ENCODE data around the gene CIZ1. TPM values are rescaled to one million over a fixed set of nuclear protein-coding genes. Genes with fewer than 3 reads are reported as not detected.

The CIZ1 gene
- total and polyA plus RNA-seq, 9 of the 15 experiments (the other 6 are each of a cell fraction or from before 2014, with no cell fraction given): 6.6 to 329 (median 87.8) TPM

DNA sequence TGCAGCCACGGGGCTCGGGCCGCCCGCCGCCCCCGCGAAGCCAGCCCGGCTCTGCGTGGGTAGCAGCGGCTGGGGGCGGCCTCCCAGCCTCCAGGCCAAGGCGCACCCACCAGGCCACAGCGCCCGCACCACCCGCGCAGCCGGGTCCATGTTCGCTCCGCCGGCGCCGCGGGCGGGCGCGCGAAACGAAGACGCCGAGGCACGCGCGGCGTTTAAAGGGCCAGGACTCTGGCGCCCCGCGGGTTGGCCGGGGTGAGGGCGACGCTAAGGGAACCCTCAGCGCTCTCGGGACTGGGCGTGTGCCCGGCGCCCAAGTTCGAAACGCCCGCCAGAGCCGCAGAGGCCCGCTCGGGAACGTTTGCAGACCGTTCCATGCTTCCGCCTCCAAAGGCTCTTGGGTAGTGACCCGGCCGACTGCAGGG, 63.8 kb downstream of the CIZ1 start, which contains the start of gene PTGES2 (continued):
- TF ChIP-seq, protein P1, sequence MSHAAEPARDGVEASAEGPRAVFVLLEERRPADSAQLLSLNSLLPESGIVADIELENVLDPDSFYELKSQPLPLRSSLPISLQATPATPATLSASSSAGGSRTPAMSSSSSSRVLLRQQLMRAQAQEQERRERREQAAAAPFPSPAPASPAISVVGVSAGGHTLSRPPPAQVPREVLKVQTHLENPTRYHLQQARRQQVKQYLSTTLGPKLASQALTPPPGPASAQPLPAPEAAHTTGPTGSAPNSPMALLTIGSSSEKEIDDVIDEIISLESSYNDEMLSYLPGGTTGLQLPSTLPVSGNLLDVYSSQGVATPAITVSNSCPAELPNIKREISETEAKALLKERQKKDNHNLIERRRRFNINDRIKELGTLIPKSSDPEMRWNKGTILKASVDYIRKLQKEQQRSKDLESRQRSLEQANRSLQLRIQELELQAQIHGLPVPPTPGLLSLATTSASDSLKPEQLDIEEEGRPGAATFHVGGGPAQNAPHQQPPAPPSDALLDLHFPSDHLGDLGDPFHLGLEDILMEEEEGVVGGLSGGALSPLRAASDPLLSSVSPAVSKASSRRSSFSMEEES (CRISPR knock-in tag; IDR thresholded peaks at IDR 0.05): no peak
- TF ChIP-seq ETV1 (tag; conservative IDR thresholded peaks at IDR 0.05; ENCODE audit: low read depth) (no peak), PRMT5 (CRISPR knock-in tag; IDR thresholded peaks at IDR 0.05) (no peak), HDAC6 (IDR thresholded peaks at IDR 0.05; ENCODE audit: low read depth, low read length) (no peak), NFIC (IDR thresholded peaks at IDR 0.05) (no peak), ZFX (CRISPR knock-in tag; IDR thresholded peaks at IDR 0.05) (peak; percentile 61), ZNF23 (CRISPR knock-in tag; IDR thresholded peaks at IDR 0.05) (no peak), ZBED1 (IDR thresholded peaks at IDR 0.05) (no peak)
- TF ChIP-seq, protein P2, sequence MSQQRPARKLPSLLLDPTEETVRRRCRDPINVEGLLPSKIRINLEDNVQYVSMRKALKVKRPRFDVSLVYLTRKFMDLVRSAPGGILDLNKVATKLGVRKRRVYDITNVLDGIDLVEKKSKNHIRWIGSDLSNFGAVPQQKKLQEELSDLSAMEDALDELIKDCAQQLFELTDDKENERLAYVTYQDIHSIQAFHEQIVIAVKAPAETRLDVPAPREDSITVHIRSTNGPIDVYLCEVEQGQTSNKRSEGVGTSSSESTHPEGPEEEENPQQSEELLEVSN (IDR thresholded peaks at IDR 0.05; ENCODE audit: borderline replicate concordance in 1 of 2, extremely low read depth in 1 of 2, insufficient read depth in 1 of 2, insufficient read length in 1 of 2, low read depth in 1 of 2, low read length in 1 of 2, poor library complexity in 1 of 2, severe bottlenecking in 1 of 2): peak in 1 of 2 experiments; percentile 74
- TF ChIP-seq, protein P3, sequence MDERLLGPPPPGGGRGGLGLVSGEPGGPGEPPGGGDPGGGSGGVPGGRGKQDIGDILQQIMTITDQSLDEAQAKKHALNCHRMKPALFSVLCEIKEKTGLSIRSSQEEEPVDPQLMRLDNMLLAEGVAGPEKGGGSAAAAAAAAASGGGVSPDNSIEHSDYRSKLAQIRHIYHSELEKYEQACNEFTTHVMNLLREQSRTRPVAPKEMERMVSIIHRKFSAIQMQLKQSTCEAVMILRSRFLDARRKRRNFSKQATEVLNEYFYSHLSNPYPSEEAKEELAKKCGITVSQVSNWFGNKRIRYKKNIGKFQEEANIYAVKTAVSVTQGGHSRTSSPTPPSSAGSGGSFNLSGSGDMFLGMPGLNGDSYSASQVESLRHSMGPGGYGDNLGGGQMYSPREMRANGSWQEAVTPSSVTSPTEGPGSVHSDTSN (CRISPR knock-in tag; IDR thresholded peaks at IDR 0.05; ENCODE audit: low read depth): no peak
- TF ChIP-seq, protein P3 (tag; conservative IDR thresholded peaks at IDR 0.05; ENCODE audit: low read depth): no peak
- TF ChIP-seq, protein P4, sequence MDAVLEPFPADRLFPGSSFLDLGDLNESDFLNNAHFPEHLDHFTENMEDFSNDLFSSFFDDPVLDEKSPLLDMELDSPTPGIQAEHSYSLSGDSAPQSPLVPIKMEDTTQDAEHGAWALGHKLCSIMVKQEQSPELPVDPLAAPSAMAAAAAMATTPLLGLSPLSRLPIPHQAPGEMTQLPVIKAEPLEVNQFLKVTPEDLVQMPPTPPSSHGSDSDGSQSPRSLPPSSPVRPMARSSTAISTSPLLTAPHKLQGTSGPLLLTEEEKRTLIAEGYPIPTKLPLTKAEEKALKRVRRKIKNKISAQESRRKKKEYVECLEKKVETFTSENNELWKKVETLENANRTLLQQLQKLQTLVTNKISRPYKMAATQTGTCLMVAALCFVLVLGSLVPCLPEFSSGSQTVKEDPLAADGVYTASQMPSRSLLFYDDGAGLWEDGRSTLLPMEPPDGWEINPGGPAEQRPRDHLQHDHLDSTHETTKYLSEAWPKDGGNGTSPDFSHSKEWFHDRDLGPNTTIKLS (IDR thresholded peaks at IDR 0.05; ENCODE audit: borderline replicate concordance, low read depth): 0 out of 2 replicates have a peak, but pooled peaks have one; percentile 31
- TF ChIP-seq, protein P5, sequence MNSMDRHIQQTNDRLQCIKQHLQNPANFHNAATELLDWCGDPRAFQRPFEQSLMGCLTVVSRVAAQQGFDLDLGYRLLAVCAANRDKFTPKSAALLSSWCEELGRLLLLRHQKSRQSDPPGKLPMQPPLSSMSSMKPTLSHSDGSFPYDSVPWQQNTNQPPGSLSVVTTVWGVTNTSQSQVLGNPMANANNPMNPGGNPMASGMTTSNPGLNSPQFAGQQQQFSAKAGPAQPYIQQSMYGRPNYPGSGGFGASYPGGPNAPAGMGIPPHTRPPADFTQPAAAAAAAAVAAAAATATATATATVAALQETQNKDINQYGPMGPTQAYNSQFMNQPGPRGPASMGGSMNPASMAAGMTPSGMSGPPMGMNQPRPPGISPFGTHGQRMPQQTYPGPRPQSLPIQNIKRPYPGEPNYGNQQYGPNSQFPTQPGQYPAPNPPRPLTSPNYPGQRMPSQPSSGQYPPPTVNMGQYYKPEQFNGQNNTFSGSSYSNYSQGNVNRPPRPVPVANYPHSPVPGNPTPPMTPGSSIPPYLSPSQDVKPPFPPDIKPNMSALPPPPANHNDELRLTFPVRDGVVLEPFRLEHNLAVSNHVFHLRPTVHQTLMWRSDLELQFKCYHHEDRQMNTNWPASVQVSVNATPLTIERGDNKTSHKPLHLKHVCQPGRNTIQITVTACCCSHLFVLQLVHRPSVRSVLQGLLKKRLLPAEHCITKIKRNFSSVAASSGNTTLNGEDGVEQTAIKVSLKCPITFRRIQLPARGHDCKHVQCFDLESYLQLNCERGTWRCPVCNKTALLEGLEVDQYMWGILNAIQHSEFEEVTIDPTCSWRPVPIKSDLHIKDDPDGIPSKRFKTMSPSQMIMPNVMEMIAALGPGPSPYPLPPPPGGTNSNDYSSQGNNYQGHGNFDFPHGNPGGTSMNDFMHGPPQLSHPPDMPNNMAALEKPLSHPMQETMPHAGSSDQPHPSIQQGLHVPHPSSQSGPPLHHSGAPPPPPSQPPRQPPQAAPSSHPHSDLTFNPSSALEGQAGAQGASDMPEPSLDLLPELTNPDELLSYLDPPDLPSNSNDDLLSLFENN (IDR thresholded peaks at IDR 0.05; ENCODE audit: low read depth in 2 of 2, low read length in 2 of 2): peak in 1 of 2 experiments; percentile 55; a peak in 1 of 4 replicates
- TF ChIP-seq, protein P6, sequence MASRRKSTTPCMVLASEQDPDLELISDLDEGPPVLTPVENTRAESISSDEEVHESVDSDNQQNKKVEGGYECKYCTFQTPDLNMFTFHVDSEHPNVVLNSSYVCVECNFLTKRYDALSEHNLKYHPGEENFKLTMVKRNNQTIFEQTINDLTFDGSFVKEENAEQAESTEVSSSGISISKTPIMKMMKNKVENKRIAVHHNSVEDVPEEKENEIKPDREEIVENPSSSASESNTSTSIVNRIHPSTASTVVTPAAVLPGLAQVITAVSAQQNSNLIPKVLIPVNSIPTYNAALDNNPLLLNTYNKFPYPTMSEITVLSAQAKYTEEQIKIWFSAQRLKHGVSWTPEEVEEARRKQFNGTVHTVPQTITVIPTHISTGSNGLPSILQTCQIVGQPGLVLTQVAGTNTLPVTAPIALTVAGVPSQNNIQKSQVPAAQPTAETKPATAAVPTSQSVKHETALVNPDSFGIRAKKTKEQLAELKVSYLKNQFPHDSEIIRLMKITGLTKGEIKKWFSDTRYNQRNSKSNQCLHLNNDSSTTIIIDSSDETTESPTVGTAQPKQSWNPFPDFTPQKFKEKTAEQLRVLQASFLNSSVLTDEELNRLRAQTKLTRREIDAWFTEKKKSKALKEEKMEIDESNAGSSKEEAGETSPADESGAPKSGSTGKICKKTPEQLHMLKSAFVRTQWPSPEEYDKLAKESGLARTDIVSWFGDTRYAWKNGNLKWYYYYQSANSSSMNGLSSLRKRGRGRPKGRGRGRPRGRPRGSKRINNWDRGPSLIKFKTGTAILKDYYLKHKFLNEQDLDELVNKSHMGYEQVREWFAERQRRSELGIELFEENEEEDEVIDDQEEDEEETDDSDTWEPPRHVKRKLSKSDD (conservative IDR thresholded peaks at IDR 0.05; ENCODE audit: low read length): no peak

Data from K562 (cell line).